ENCODE measurements around the gene PCDHGA1.

The PCDHGA1 gene

GRCh38 chr5:141490771-141491170 lies 160.5 kb downstream of the PCDHGA1 start:
- no peak for DNase-seq (ENCODE audit: low read depth in 2 of 2)

GRCh38 chr5:141491323-141492167 lies 161.2 kb downstream of the PCDHGA1 start:
- DNase-seq (ENCODE audit: low read depth in 2 of 2) = no peak

- DNase-seq (ENCODE audit: low read depth in 2 of 2) = no peak
Measured at GRCh38 chr5:141492168-141492885, 162.0 kb downstream of the PCDHGA1 start.

DNA sequence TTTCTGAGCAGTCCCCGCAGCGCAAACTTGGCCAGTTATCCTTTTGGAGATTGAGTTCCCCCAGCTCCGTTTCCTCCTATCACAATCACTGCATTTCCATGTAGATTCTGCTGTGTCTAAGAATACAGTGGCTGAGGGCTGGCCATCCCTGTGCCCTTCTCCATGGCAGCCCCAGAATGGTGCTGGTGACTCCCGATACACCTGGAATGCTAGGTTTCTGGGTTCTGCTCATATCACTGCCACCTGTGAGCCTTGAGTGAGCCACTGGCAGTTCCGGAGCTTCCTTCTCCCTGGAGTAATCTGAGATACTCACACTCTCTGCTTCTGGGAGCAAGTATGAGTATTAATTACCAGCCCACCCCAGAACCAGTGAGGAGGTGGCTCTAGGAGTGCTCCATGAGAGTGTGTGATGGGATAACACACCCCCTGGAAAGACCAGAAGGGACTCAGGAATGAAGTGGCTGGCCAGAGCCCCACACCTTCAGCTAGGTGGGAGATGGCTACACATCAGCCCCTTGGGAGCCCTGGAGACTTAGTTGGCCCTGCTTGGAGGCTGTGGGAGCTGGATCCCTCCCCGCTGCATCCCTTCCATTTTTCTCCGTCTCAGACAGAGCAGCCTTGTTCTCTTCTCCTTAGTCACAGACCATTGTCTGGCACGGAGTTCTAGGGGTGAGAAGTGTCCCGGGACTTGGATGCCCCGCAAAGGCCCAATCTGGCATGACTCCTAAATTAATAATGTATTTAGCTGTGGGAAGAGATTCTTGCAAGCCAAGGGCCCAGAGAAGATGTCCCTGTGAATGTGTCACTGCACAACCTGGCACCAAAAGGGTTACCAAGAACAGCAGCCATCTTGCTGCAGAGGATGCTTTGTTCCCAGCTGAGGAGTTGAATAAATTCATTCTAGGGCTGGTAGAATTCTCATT lies 163.4 kb downstream of the PCDHGA1 start:
- no peak for DNase-seq (ENCODE audit: low read depth in 2 of 2)

- DNase-seq (ENCODE audit: low read depth in 2 of 2) = no peak
Measured at GRCh38 chr5:141494761-141495452, 164.6 kb downstream of the PCDHGA1 start.

- no peak for DNase-seq (ENCODE audit: low read depth in 2 of 2)
Measured at GRCh38 chr5:141495453-141495811, 165.1 kb downstream of the PCDHGA1 start.

- no peak for DNase-seq (ENCODE audit: low read depth in 2 of 2)
Measured at GRCh38 chr5:141496038-141496437, 165.7 kb downstream of the PCDHGA1 start.

GRCh38 chr5:141501761-141502160 lies 171.4 kb downstream of the PCDHGA1 start:
- DNase-seq (ENCODE audit: low read depth in 2 of 2) = no peak

GRCh38 chr5:141503681-141504080 lies 173.4 kb downstream of the PCDHGA1 start:
- DNase-seq (ENCODE audit: low read depth in 2 of 2) = no peak

DNA sequence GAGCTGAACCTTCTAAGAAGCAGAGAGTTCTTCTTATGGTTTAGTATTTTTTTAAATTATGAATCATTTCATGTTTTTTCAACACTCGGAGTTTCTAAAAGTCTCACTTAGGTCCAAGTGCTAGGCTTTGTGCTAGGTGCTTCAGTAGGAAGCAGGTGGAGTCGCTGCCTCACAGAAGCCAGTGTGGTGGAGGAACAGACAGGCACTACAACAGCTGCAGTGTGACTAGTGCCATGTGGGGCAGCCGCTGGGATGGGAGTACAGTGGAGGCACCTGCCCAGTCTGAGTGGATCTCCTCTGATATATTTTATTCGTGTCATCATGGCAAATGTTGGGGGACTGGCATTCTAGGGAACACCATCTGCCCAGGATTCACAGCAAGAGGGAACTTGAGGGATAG lies 173.9 kb downstream of the PCDHGA1 start:
- DNase-seq (ENCODE audit: low read depth in 2 of 2) = no peak

- no peak for DNase-seq (ENCODE audit: low read depth in 2 of 2)
Measured at GRCh38 chr5:141506381-141507155, 176.3 kb downstream of the PCDHGA1 start.

DNA sequence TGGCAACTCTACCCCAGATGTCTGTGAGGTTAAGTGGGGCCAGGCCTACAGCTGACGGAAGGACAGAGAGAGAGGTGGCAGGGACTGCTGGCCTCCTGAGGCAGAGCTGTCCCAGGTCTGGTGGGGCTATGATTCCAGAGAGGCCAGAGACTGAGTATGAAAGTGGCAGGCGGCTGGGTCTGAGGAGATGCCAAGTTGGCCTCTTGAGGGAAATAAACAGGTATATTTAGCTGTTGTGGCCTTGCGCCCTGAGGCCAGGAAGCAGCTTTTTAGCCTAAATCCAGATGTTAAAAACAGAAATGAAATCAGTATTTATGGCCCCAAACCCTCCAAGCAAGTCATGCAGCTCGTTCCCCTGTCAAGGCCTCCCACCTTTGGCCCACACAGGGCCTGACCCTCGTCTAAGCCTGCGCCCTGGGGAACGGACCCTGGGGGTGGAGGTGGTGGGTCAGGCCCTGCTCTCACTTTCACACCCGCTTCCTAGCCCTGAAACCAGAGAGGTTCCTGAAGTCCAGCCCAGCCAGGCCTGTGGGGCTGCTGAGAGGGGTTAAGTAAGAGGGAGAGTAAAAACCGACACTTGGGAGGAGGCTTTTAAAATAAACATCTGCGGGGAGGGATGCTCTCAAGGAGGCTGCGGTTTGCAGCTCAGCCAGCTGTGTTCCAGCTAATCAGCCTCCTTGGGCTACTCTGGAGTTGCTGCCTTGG lies 177.2 kb downstream of the PCDHGA1 start:
- DNase-seq (ENCODE audit: low read depth in 2 of 2) = no peak

- DNase-seq (ENCODE audit: low read depth in 2 of 2) = no peak
Measured at GRCh38 chr5:141508440-141508797, 178.1 kb downstream of the PCDHGA1 start.

- DNase-seq (ENCODE audit: low read depth in 2 of 2) = peak in 1 of 2 donors; percentile 24
Measured at GRCh38 chr5:141508798-141509611, 178.7 kb downstream of the PCDHGA1 start.

DNA sequence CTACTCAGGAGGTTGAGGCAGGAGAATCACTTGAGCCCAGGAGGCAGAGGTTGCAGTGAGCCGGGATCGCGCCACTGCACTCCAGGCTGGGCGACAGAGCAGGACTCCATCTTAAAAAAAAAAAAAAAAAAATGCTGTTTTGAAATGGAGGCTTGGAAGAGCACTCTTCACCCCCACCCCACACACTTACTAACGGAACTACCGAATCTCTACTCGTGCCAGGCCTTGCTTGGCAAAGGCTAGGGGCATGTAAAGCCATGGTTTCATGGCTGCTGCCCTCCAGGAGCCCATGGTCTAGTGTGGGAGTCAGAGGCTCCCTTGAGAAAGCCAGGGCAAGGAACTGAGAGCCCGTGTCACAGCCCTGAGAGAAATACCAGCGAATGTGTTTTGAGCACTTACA lies 179.8 kb downstream of the PCDHGA1 start:
- no peak for DNase-seq (ENCODE audit: low read depth in 2 of 2)

GRCh38 chr5:141510850-141511601 lies 180.7 kb downstream of the PCDHGA1 start:
- no peak for DNase-seq (ENCODE audit: low read depth in 2 of 2)

DNA sequence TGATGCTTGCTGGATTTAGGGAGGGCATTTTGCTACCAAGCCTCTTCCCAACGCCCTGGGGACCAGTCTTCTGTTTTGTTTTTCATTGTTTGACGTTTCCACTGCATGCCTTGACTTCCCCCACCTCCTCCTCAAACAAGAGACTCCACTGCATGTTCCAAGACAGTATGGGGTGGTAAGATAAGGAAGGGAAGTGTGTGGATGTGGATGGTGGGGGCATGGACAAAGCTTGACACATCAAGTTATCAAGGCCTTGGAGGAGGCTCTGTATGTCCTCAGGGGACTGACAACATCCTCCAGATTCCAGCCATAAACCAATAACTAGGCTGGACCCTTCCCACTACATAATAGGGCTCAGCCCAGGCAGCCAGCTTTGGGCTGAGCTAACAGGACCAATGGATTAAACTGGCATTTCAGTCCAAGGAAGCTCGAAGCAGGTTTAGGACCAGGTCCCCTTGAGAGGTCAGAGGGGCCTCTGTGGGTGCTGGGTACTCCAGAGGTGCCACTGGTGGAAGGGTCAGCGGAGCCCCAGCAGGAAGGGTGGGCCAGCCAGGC lies 181.5 kb downstream of the PCDHGA1 start:
- DNase-seq (ENCODE audit: low read depth in 2 of 2) = no peak

DNA sequence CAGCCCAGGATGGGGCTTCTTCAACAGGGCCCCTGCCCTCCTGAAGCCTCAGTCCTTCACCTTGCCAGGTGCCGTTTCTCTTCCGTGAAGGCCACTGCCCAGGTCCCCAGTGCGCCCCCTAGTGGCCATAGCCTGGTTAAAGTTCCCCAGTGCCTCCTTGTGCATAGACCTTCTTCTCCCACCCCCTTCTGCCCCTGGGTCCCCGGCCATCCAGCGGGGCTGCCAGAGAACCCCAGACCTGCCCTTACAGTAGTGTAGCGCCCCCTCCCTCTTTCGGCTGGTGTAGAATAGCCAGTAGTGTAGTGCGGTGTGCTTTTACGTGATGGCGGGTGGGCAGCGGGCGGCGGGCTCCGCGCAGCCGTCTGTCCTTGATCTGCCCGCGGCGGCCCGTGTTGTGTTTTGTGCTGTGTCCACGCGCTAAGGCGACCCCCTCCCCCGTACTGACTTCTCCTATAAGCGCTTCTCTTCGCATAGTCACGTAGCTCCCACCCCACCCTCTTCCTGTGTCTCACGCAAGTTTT lies 182.1 kb downstream of the PCDHGA1 start:
- DNase-seq (ENCODE audit: low read depth in 2 of 2) = peak; percentile 68 to 73

All from stimulated activated CD8-positive, alpha-beta memory T cell treated with anti-CD3 and anti-CD28 coated beads, Interleukin-15, amount 100 ng/mL, for 48 hours (primary cell).